NK-92 (cell line): ENCODE results near the gene CLEC5A.
"Not testable (repeated sequence)": the region's sequence is repeated elsewhere in the genome, so short reads cannot be mapped to it uniquely, and the experiment has no call there.

Experiments
- DNase-seq: peaks from one replicate; lab custom pipeline; 2025; ENCODE audit not compliant: unreplicated experiment; lab: John Stamatoyannopoulos, UW

The CLEC5A gene

GRCh38 chr7:141946796-141947195 lies at the start of gene CLEC5A:
Gene CLEC5A (minus strand): TSS chr7:141946974. CDS start chr7:141946292, 682 bp downstream.
- no peak for DNase-seq

- no peak for DNase-seq
Measured at GRCh38 chr7:141993354-141993753, 46.6 kb upstream of the CLEC5A start.

- DNase-seq: no peak
Measured at GRCh38 chr7:141992688-141993087, 45.9 kb upstream of the CLEC5A start.

- DNase-seq: no peak
Measured at GRCh38 chr7:141992156-141992555, 45.4 kb upstream of the CLEC5A start.

- DNase-seq: no peak
Measured at GRCh38 chr7:141991140-141991539, 44.4 kb upstream of the CLEC5A start.

GRCh38 chr7:141990011-141990725 lies 43.4 kb upstream of the CLEC5A start:
- no peak for DNase-seq

- DNase-seq: not testable (repeated sequence)
Measured at GRCh38 chr7:141987803-141988202, 41.0 kb upstream of the CLEC5A start.

- no peak for DNase-seq
Measured at GRCh38 chr7:141986923-141987322, 40.1 kb upstream of the CLEC5A start.

GRCh38 chr7:141985926-141986325 lies 39.2 kb upstream of the CLEC5A start:
- DNase-seq: not testable (repeated sequence)

- DNase-seq: no peak
Measured at GRCh38 chr7:141979568-141979967, 32.8 kb upstream of the CLEC5A start.

GRCh38 chr7:141978351-141978750 lies 31.6 kb upstream of the CLEC5A start:
- no peak for DNase-seq

GRCh38 chr7:141976524-141977245 lies 29.9 kb upstream of the CLEC5A start:
- DNase-seq: no peak

GRCh38 chr7:141975806-141976523 lies 29.2 kb upstream of the CLEC5A start:
- DNase-seq: no peak

- DNase-seq: no peak
Measured at GRCh38 chr7:141974831-141975230, 28.1 kb upstream of the CLEC5A start.

GRCh38 chr7:141973673-141974072 lies 26.9 kb upstream of the CLEC5A start, which contains the start of gene TAS2R38:
Gene TAS2R38 (minus strand): TSS chr7:141973773. CDS start chr7:141973689, 84 bp downstream.
- DNase-seq: no peak

GRCh38 chr7:141960687-141961422 lies 14.1 kb upstream of the CLEC5A start:
- DNase-seq: no peak

GRCh38 chr7:141956084-141956483 lies 9.3 kb upstream of the CLEC5A start:
- no peak for DNase-seq

- no peak for DNase-seq
Measured at GRCh38 chr7:141954334-141954733, 7.6 kb upstream of the CLEC5A start.

- no peak for DNase-seq
Measured at GRCh38 chr7:141952461-141952860, 5.7 kb upstream of the CLEC5A start.

GRCh38 chr7:141950806-141951205 lies 4.0 kb upstream of the CLEC5A start:
- DNase-seq: no peak

- no peak for DNase-seq
Measured at GRCh38 chr7:141949911-141950310, 3.1 kb upstream of the CLEC5A start.
